Choroid plexus epithelial cell (primary cell): Measurements from ENCODE around the gene SEC61A2.
A peak's percentile ranks its signal among the peaks of the same experiment; 100 is the strongest.

Experiments
- DNase-seq: peaks from one replicate; pipeline ENCODE4 v3.0.0-alpha.2; 2010; ENCODE audit warnings: low read depth
- H3K4me3 ChIP-seq: 2 replicates; pipeline ENCODE4 v1.5.1; 2011; ENCODE audit warnings: low read depth, mild to moderate bottlenecking, control low read depth, low read length, moderate library complexity
- TF ChIP-seq, protein P1 (sequence below): conservative IDR thresholded peaks from 2 replicates; pipeline ENCODE4 v1.5.1; 2011; ENCODE audit warnings: low read depth, mild to moderate bottlenecking, control low read depth, inconsistent platforms, low read length, moderate library complexity

Gene SEC61A2

DNA sequence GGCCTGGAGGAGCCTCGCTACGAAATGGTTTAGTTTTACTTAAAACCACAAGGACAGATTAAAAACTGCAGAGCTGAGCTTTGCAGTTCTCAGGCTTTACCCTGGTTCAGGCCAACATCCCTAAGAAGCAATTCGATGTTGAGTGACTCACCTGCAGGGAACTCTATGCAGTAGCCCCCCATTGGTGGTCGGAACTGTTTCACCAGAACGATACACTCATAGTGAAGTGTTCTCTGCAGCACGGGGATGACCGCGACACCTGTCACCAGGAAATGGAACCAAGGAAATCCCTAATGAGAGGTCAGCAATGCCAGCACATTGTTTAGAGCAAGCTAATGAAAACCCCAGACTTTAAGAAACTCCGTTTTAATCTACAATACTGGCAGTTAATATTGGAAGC lies 48.2 kb downstream of the SEC61A2 start:
- H3K4me3 ChIP-seq: no peak overlapping the region
- peak; percentile 32 for DNase-seq
- TF ChIP-seq, protein P1, sequence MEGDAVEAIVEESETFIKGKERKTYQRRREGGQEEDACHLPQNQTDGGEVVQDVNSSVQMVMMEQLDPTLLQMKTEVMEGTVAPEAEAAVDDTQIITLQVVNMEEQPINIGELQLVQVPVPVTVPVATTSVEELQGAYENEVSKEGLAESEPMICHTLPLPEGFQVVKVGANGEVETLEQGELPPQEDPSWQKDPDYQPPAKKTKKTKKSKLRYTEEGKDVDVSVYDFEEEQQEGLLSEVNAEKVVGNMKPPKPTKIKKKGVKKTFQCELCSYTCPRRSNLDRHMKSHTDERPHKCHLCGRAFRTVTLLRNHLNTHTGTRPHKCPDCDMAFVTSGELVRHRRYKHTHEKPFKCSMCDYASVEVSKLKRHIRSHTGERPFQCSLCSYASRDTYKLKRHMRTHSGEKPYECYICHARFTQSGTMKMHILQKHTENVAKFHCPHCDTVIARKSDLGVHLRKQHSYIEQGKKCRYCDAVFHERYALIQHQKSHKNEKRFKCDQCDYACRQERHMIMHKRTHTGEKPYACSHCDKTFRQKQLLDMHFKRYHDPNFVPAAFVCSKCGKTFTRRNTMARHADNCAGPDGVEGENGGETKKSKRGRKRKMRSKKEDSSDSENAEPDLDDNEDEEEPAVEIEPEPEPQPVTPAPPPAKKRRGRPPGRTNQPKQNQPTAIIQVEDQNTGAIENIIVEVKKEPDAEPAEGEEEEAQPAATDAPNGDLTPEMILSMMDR: no peak

DNA sequence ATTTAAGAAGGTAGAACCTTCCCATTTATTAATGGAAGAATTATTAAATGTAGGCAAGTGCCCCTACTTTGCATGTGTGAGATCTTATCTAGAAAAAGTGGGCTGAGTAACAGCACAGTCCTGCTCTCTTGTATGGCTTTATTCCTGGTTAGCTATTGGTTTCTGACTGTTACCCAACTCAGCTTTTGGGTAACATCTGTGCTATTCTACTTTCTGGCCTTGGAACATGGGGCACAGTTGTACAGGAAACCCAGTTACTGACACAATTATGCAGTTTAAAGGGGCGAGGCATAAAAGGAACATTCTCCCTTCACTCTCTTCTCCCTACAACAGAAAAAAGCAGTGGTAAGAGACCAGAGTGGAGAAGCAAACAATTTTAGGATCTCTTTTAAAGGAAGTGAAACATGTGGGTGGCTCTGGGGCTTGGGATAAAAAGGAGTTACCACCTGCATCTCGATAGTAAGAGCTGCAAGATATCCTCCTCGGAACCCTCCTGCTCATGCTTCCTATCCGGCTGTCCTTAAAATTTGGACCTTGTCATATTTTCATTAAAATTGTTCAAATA lies 50.2 kb downstream of the SEC61A2 start:
- DNase-seq: no peak
- no peak overlapping the region for H3K4me3 ChIP-seq
- TF ChIP-seq, protein P1: no peak

DNA sequence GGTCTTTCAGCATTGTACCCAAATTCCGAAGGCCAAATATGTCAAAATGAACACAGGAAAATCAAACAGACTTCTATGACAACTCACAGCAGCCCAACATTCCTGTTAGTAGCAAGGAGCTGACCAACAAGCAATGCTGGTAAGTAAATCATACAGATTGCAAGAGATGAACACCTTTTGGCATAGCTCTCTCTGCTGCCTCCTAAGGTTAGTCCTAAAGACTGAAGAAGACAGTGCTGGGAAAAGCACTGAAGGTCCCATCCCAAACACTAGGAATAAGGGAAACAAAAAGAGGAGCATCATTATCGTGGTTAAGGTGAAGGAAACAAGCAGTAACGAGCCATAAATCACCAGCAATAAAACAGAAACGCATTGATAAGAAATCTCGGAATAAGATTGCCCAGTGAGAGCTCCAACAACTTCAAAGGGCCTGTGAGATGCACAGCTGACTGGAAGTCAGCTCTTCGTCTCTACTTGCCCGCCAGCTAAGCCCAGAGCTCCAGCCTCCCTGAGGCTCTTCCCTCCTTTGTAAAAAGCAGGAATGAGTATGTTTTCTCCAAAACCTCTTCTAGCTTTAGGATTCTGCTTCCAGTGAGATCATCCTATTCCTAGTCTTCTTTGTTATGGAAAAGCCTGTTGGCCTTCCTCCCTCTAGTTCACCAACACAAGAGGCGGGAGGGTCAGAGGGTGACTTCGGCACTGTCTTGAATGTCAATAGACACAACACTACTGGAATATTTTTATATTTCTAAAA lies 50.9 kb downstream of the SEC61A2 start:
- TF ChIP-seq, protein P1: no peak
- no peak overlapping the region for H3K4me3 ChIP-seq
- no peak for DNase-seq

DNA sequence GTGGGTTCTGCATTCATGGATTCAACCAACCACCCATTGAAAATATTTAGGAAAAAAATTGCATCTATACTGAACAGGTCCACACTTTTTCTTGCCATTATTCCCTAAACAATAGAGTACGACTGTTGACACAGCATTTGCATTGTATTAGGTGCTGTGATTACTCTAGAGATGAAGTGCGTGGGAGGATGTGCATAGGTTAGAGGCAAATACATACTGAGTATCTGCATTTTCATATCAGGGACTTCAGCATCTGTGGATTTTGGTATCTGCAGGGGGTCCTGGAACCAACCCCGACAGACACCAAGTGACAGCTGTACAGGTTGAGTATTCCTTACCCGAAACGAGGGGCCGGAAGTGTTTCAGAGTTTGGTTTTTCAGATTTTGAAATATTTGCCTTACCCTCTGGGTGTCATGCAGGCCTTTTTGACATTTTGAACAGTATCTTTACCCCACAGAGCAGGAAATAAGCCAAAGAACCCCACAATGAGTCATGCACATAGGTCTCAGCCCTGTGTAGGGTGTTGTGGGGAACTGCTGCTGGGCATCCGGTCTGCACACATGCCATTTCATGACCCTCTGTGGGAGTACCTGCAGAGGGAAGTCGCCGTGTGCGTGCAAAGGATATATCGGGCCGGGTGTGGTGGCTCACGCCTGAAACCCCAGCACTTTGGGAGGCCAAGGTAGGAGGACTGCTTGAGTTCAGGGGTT lies 51.7 kb downstream of the SEC61A2 start:
- peak; percentile 66 for DNase-seq
- H3K4me3 ChIP-seq: no peak overlapping the region
- TF ChIP-seq, protein P1: no peak

DNA sequence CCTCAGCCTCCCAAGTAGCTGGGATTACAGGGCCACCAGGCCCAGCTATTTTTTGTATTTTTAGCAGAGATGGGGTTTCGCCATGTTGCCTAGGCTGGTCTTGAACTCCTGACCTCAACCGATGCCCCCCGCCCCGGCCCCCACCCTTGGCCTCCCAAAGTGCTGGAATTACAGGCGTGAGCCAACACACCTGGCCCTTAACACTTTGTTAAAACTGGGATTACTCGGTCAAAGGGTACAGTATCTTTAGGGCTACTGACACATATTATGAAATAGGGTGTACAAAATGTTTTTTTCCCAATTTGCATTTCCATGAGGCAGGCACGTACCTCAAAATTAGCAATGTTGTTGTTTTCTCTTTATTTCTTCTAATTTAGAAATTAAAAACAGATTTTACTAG lies 54.7 kb downstream of the SEC61A2 start:
- DNase-seq: no peak
- no peak overlapping the region for H3K4me3 ChIP-seq
- TF ChIP-seq, protein P1: no peak

DNA sequence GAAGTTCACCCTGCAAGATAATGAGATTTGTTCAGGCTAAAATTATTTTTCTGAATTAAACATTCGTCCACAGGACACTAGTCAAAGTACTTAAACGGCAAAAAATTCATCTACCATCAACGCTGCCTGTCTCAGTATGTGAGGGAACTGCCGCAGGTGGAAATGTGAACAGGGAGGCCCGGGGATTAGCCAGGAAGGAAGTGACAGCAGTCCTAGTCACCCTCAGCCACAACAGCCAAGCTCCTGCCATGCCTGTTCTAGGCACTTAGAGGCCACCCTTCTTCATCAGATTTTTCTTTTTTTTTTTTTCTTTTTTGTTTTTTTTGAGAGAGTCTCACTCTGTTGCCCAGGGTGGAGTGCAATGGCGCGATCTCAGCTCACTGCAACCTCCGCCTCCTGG lies 56.8 kb downstream of the SEC61A2 start:
- H3K4me3 ChIP-seq: no peak overlapping the region
- TF ChIP-seq, protein P1: no peak
- no peak for DNase-seq
